HG03175 (cell line): ENCODE results near the gene ZNF598.
A peak's percentile ranks its signal among the peaks of the same experiment; 100 is the strongest.
"Not testable (repeated sequence)": the region's sequence is repeated elsewhere in the genome, so short reads cannot be mapped to it uniquely, and the experiment has no call there.

Experiments used
- ATAC-seq: cut with Tn5 transposase; IDR thresholded peaks from one replicate; pipeline ENCODE4 v1.9.1; 2021; ENCODE audit warnings: mild to moderate bottlenecking, moderate library complexity; ENCODE audit not compliant: unreplicated experiment

ZNF598 gene

DNA sequence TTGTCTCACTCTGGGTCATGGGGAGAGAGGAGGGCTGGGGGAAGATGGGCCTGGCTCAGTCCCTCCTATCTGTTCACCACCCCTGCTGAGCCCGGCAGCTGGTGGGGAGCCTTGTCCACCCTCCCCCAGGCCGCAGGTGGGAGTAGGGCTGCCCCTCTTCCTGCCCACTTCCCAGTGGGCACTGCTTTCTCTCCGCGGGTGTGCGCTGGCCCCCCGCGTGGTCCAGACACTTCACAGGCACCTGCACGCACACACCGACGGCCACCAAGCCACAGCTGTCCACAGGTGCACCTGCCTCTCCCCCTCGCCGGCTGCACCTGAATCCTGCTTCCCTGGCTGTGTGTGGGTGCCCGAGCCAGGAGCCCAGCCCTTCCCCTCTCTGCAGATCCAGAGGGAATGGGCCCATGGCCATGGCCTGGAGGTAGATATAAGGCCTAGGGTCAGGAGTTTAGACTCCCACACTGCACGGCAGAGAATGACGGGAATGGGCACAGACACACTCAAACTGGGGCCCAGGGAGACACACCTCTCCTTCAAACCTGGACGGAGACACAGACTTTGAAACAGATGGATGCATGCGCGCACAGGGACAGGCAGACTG is 19.1 kb upstream of the ZNF598 start:
- no peak for ATAC-seq

- no peak for ATAC-seq
Observed at GRCh38 chr16:2028146-2028545, 18.5 kb upstream of the ZNF598 start.

- no peak for ATAC-seq
Observed at GRCh38 chr16:2027024-2028010, 17.7 kb upstream of the ZNF598 start.

DNA sequence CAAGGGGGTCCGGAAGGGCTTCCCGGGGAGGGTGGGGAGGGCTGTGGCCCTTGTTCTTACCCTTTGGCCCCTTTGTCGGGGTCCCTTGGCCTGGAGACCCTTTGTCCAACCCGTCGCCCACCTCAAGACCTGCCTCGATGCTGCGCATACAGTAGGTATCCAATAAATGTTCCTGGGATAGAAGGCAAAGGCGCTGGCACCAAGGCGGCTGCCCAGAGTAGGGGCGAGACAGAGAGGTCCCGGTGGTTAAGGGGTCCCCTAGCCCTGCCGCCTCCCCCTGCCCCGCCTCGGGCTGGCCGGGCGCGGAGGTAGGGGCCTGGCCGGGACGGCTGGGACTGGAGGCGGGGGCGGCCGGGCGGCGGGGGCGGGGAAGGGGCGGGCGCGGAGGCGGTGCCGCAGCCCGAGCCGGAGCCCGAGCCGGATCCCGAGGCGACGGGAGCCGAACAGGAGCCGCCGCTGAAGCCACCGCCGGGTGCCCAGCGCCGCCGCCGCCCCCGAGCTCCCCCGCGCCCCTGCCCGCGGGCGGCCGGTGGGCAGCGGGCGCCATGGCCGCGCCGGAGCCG is 16.9 kb upstream of the ZNF598 start, which contains the start of gene NHERF2:
Gene NHERF2 (plus strand): TSS at position 442 of the 563 bp plus-strand sequence. CDS start 104 bp downstream, at position 546.
- ATAC-seq = no peak

DNA sequence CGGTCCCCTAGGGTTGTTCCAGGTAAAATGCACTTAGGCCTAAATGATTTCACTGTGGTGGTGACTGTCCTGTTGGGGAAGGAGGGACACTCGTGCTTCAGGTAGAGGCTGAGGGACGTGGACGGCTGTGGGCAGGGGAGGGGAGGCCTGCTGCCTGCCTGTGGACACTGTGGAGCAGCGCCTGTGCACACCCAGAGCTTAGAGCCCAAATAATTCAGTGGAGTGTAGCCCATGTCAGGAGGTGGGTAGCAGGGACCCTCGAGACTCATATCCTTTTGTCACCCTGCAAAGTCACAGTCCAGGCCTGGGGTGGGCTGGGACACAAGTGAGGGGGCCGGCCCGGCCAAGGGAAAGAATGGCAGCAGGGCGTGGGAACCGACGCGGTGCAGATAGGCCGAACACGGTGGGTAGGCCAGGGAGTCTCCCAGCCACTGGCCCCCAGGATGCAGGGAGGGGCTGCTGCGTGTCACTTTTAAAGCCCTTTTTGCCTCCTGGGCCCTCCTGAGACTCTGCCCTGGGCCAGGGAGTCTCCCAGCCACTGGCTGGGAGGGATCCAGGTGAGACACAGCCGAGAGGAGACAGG is 16.3 kb upstream of the ZNF598 start:
- no peak for ATAC-seq

DNA sequence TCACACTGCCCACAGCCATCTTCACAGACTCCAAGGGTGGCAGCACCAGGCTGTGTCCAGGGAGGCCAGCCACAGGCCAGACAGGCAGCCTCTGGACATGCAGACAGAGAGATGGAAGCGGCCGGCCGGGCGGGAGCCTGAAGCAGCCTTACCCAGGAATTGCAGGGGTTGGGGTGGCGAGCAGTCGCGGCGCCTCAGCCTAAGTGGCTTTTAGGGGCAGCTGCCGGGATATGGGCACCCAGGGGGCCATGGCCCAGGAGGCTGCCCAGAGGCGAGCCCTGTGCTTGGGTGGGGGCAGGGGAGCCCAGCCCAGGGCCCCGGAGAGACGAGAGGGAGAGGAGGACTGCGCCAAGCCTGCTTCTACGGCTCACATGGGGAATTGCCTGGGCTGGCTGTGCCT is 15.6 kb upstream of the ZNF598 start:
- no peak for ATAC-seq

GRCh38 chr16:2024032-2024420 is 14.4 kb upstream of the ZNF598 start:
- ATAC-seq = no peak

- ATAC-seq = peak; percentile 79
Observed at GRCh38 chr16:2023092-2024031, 13.7 kb upstream of the ZNF598 start.

GRCh38 chr16:2022723-2023091 is 13.1 kb upstream of the ZNF598 start:
- ATAC-seq = peak; percentile 27

- ATAC-seq = no peak
Observed at GRCh38 chr16:2019921-2020831, 10.6 kb upstream of the ZNF598 start.

DNA sequence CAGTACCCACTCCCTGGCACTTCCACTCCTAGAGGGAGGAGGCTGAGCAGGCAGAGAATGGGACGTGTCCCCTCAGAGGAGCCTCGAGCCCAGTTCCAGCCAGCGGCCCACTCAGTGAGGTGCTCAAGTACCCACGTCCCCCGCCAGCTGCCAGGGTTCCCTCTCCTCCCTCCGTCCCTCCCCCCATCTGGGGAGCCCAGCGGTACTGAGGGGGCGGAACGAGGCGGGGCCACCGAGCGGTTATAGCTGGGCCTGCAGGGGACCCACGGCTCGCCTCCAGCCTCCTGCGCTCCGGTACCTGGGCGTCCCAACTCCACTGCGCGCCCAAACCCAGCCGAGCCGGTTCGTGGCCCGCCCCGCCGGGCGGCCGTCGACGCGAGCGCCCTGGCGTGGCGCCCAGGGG is 9.9 kb upstream of the ZNF598 start, which contains the start of gene NPW:
Gene NPW (plus strand): TSS at position 268 of the 403 bp plus-strand sequence.
- ATAC-seq = no peak

DNA sequence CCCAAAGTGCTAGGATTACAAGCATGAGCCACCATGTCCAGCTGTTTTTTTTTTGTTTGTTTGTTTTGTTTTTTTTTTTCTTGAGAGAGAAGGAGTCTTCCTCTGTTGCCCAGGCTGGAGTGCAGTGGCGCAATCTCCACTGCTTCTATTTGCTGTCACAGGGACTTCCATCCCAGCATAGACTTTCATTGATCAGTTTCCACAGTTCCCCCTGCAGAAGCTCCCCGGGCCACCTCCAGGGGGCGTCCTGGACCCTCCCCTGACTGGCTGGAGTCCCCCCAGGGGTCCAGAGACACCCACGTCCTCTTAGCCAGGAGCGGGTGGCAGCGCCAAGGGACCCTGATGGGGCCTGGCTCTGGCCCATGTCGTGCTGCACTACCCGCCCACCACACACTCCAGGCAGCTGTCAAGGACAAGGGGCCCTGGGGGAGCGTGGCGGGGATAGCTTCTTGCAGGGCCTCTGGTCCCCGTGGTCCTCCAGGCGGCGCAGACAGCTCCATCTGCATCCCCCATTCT is 6.8 kb upstream of the ZNF598 start:
- ATAC-seq = no peak

- no peak for ATAC-seq
Observed at GRCh38 chr16:2015947-2016208, 6.3 kb upstream of the ZNF598 start.

DNA sequence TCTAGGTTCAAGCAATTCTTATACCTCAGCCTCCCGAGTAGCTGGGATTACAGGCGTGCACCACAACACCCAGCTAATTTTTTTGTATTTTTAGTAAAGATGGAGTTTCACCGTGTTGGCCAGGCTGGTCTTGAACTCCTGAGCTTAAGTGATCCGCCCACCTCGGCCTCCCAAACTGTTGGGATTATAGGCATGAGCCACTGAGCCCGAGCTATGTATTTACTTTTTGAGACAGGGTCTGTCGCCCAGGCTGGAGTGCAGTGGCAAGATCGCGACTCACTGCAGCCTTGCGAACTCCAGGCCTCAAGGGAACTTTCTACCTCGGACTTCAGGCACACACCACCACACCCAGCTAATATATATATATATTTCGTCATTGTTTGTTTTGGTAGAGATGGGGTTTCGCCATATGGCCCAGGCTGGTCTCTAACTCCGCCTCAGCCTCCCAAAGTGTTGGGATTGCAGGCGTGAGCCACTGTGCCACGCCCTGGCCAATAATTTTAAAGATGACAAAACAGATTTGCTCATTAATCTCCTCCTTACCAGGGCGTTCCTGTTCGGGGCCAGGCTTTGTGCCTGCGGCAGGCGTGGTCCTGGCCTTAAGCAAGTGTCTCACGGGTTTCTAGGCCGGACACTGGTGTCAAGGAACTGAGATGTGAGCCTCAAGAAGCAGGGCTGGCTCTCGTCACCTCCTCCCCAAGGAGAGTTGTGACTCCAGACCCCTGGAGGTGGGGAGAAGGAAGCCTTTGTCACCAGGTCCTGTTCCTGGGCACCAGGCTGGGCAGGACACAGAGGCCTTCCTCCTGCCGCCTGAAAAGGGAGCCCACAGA is 5.7 kb upstream of the ZNF598 start:
- ATAC-seq = no peak

DNA sequence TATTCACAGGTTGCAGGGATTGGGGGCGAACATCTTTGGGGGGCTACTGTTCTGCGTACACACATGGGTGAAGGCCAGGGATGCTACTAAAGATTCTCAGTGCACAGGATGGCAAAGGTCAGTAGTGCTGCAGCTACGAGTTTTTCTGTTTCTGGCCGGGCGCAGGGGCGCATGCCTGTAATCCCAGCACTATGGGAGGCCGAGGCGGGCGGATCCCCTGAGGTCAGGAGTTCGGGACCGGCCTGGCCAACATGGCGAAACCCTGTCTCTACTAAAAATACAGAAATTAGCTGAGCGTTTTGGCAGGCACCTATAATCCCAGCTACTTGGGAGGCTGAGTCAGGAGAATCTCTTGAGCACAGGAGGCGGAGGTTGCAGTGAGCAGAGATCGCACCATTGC is 3.9 kb upstream of the ZNF598 start:
- ATAC-seq = no peak

DNA sequence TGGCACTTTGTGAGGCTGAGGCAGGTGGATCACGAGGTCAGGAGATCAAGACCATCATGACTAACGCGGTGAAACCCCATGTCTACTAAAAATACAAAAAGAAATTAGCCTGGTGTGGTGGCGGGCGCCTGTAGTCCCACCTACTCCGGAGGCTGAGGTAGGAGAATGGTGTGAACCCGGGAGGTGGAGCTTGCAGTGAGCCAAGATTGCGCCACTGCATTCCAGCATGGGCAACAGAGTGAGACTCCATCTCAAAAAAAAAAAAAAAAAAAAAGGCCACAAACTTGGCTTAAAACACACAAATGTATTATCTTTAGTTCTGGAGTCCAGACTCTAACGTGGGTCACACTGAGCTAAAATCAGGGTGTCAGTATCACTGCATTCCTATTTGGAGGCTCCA is 2.1 kb upstream of the ZNF598 start:
- not testable (repeated sequence) for ATAC-seq

DNA sequence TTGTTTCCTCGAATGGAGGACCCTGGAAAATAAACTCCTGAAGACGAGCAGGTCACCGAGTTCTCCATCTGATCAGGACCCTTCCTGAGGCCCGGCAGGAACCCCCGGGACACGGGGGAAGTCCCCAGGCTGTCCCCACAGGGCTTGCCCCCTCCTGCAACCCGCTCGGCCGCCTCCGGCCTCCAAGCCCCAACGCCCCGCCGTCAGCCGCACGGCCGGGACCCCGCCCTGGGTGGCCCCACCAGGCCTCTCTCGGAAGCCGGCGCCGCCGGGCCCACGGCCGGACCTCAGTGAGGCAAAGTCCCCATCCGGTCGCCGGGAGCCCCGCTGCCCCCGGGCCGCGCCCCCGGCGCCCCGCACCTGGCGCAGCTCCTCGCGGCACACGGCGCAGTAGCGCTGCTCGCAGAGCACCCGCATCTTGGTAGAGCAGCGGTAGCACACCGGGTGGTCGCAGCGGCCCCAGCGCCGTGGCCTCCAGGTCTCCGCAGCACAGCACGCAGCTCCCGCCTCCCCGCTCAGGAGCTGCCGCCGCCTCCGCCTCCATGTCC is 383 bp downstream of the ZNF598 start:
- ATAC-seq = peak; percentile 45

GRCh38 chr16:2008631-2009163 is 924 bp downstream of the ZNF598 start:
- ATAC-seq = no peak
